ENCODE results near the gene CENPV. TPM values are rescaled to one million over a fixed set of nuclear protein-coding genes. Genes with fewer than 3 reads are reported as not detected.

Gene CENPV
- total RNA-seq, 2 experiments from 2014 or later = 139 to 142 TPM

- H3K9me3 Mint-ChIP-seq = no peaks in the 10 kb centered on the region
- peaks cover 20% of the 10 kb centered on the region for H3K36me3 Mint-ChIP-seq (ENCODE audit: low read depth)
- DNase-seq (no peak), ATAC-seq (no peak)
- no peak overlapping the region for H3K4me3 Mint-ChIP-seq
- intact Hi-C loops (cut with micrococcal nuclease) = no loop called here
- H3K4me1 Mint-ChIP-seq (ENCODE audit: low read depth) = peaks cover 15% of the 10 kb centered on the region
- POLR2A ChIA-PET = interaction anchor here (1.1 kb wide), 1 partner anchor 59 kb away, joined by 5 read pairs; no protein-coding TSS in a partner anchor
- H3K27me3 Mint-ChIP-seq = peaks cover 2% of the 10 kb centered on the region
- CTCF ChIA-PET = interaction anchor here (1.4 to 5.0 kb wide), 2 partner anchors 14 to 37 kb away, joined by 3 to 40 read pairs; no protein-coding TSS in a partner anchor
- TF ChIP-seq CTCF (IDR thresholded peaks at IDR 0.05) = no peak
- no peak overlapping the region for H3K27ac Mint-ChIP-seq
These were observed 24.7 kb upstream of the CENPV start for GRCh38 chr17:16377941-16378341.

- CTCF ChIA-PET = interaction anchor here (0.9 to 5.0 kb wide), 3 partner anchors 9 to 11 kb away, joined by 3 to 40 read pairs (median 12); no protein-coding TSS in a partner anchor
- DNase-seq (no peak), ATAC-seq (no peak)
- intact Hi-C loops (cut with micrococcal nuclease) = no loop called here
- no peaks in the 10 kb centered on the region for H3K4me1 Mint-ChIP-seq (ENCODE audit: low read depth)
- H3K27me3 Mint-ChIP-seq = peaks cover 2% of the 10 kb centered on the region
- POLR2A ChIA-PET = interaction anchor here (0.7 kb wide), 1 partner anchor 107 kb away, joined by 3 read pairs; no protein-coding TSS in a partner anchor
- no peak overlapping the region for H3K4me3 Mint-ChIP-seq
- no peak overlapping the region for H3K27ac Mint-ChIP-seq
- no peaks in the 10 kb centered on the region for H3K9me3 Mint-ChIP-seq
- H3K36me3 Mint-ChIP-seq (ENCODE audit: low read depth) = no peaks in the 10 kb centered on the region
- TF ChIP-seq CTCF (IDR thresholded peaks at IDR 0.05) = no peak
These were observed 21.1 kb upstream of the CENPV start for GRCh38 chr17:16374146-16374938.

GRCh38 chr17:16371742-16372141 is 18.5 kb upstream of the CENPV start:
- Mint-ChIP-seq H3K27ac (no peak overlapping the region), H3K36me3 (ENCODE audit: low read depth) (no peaks in the 10 kb centered on the region), H3K27me3 (peaks cover 2% of the 10 kb centered on the region), H3K9me3 (no peaks in the 10 kb centered on the region), H3K4me1 (ENCODE audit: low read depth) (no peaks in the 10 kb centered on the region), H3K4me3 (no peak overlapping the region)
- intact Hi-C loops (cut with micrococcal nuclease) = no loop called here
- no peak for TF ChIP-seq CTCF (IDR thresholded peaks at IDR 0.05)
- DNase-seq (no peak), ATAC-seq (no peak)
- ChIA-PET CTCF (interaction anchor here (1.9 to 2.1 kb wide), 2 partner anchors 8 to 82 kb away, joined by 6 to 12 read pairs; no protein-coding TSS in a partner anchor), POLR2A (interaction anchor here (2.0 kb wide), 1 partner anchor 9 kb away, joined by 7 read pairs; the partner anchor contains the start of gene UBB)

- DNase-seq (no peak), ATAC-seq (no peak)
- POLR2A ChIA-PET = interaction anchor here (0.9 to 2.0 kb wide), 3 partner anchors 11 to 77 kb away, joined by 3 to 9 read pairs (median 8); partner anchors contain the start of gene UBB
- no peak overlapping the region for H3K4me3 Mint-ChIP-seq
- H3K27ac Mint-ChIP-seq = no peak overlapping the region
- no peaks in the 10 kb centered on the region for H3K36me3 Mint-ChIP-seq (ENCODE audit: low read depth)
- CTCF ChIA-PET = interaction anchor here (0.8 to 7.9 kb wide), 30 partner anchors 8 to 225 kb away, joined by 3 to 98 read pairs (median 6); partner anchors contain the start of genes CENPV, TRPV2 and UBB
- no peaks in the 10 kb centered on the region for H3K9me3 Mint-ChIP-seq
- intact Hi-C loops (cut with micrococcal nuclease) = loop anchor here (2.0 kb wide), 2 partner anchors 50 to 156 kb away; partner anchors contain the start of gene TRPV2
- TF ChIP-seq CTCF (IDR thresholded peaks at IDR 0.05) = no peak
- H3K4me1 Mint-ChIP-seq (ENCODE audit: low read depth) = peaks cover 8% of the 10 kb centered on the region
- no peaks in the 10 kb centered on the region for H3K27me3 Mint-ChIP-seq
These were observed 11.4 kb upstream of the CENPV start for GRCh38 chr17:16364625-16365024.
